ENCODE data around the gene C1orf53. TPM values are rescaled to one million over a fixed set of nuclear protein-coding genes. Genes with fewer than 3 reads are reported as not detected.

Gene C1orf53
- total and polyA plus RNA-seq, 12 donors: 8.9 to 63.8 (median 15.4) TPM

DNA sequence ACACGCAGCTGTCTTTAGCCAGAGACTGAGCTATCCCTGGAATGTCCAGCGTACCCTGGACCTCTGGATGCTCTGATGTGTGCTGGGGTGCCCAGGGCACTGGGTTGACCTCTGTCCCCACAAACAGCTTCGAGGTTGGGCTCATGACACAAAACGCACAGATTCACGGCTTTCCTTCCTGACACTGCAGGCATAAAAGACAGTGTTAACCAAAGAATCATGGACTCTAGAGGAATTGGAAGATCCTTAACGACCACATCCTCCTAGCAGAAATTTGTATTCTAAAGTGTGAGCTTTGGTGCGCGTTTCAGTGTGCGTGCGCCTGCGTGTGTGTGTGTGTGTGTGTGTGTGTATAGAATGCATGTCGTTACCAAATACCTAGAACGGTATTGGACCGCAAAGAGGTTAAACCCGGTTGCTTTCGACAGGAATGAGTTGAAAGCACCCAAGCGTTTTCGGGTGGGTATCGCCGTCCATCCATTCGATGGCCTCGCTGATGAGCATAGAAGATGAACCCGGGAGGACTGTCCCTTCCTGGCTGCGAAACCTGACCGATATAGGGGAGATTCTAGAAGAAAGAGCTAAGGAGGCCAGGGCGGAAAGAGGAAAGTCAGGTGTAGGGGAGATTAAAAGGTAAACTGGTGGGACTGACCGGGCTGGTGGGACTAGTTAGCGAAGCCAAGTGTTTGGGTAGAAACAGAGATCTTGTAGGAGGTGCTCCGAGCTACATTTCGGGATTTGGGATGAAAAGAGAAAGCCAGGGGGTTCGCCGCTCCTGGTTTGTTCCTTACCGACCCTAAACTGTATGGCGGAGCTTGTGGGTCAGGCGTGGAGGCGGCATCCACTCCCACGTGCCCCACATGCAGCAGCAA, 7.9 kb downstream of the C1orf53 start:
- Histone ChIP-seq H3K36me3 (replicated peaks in 1 of 2) (no peaks in the 10 kb centered on the region), H3K27ac (no peak overlapping the region), H3K4me1 (replicated peaks in 1 of 2) (peaks cover 0 to 27% of the 10 kb centered on the region in 2 donors), H3K27me3 (peaks cover 72% of the 10 kb centered on the region), H3K4me3 (no peak overlapping the region), H3K9me3 (replicated peaks in 1 of 3) (no peaks in the 10 kb centered on the region)
- TF ChIP-seq POLR2A (IDR thresholded peaks at IDR 0.05): no peak
- TF ChIP-seq, protein P1, sequence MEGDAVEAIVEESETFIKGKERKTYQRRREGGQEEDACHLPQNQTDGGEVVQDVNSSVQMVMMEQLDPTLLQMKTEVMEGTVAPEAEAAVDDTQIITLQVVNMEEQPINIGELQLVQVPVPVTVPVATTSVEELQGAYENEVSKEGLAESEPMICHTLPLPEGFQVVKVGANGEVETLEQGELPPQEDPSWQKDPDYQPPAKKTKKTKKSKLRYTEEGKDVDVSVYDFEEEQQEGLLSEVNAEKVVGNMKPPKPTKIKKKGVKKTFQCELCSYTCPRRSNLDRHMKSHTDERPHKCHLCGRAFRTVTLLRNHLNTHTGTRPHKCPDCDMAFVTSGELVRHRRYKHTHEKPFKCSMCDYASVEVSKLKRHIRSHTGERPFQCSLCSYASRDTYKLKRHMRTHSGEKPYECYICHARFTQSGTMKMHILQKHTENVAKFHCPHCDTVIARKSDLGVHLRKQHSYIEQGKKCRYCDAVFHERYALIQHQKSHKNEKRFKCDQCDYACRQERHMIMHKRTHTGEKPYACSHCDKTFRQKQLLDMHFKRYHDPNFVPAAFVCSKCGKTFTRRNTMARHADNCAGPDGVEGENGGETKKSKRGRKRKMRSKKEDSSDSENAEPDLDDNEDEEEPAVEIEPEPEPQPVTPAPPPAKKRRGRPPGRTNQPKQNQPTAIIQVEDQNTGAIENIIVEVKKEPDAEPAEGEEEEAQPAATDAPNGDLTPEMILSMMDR (IDR thresholded peaks at IDR 0.05): no peak
- 8 to 13% (median 9%) methylated on average over 37 of the region's 37 CpGs for WGBS, 4 donors
- no peak for DNase-seq
- intact Hi-C loops (cut with DNase I): no loop called here

DNA sequence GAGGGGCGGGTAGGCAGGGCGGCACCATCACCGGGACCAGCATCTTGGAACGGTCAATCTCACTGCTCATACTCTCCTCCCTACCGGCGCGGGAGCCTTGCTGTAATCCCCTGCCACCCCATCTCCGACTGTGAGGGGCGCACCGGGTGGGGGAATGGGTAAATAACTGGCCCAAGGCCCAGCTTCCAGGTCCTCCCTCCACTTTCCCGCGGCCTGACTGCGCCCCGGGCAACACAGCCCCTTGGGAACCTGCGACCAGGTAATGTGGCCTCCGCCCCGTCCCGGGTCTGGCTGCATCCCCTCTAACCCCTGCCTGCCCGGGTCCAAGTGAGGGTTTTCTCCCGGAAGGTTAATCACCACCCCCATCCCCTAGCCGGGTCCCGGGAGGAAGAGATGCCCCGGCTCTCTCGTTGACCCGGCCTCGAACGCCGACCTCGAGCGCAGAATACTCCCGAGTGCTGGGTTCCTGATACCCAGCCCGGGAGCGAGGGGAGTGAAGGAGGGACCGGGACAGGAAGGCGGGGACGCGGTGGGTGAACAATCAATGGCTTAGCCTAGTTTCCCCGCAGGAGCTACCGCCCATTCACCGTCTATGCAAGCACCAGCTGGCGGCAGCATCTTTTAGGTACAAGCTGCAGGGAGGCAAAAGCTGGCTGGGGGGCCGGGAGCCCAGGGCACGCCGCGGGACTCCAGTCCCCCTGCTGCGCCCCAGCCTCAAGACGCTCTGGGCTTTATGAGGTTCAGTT, 8.9 kb downstream of the C1orf53 start:
- peaks cover 81% of the 10 kb centered on the region for H3K27me3 ChIP-seq
- intact Hi-C loops (cut with DNase I): no loop called here
- peaks cover 6 to 36% of the 10 kb centered on the region in 2 donors for H3K4me1 ChIP-seq (replicated peaks in 1 of 2)
- no peak for DNase-seq
- H3K4me3 ChIP-seq: peak overlapping the region in 1 of 4 donors; percentile 17
- TF ChIP-seq POLR2A (IDR thresholded peaks at IDR 0.05): no peak
- TF ChIP-seq, protein P1 (IDR thresholded peaks at IDR 0.05): no peak
- WGBS, 4 donors: 0 to 3% (median 2%) methylated on average over 5 to 47 of the region's 47 CpGs
- H3K9me3 ChIP-seq (replicated peaks in 1 of 3): no peaks in the 10 kb centered on the region
- H3K27ac ChIP-seq: no peak overlapping the region
- no peaks in the 10 kb centered on the region for H3K36me3 ChIP-seq (replicated peaks in 1 of 2)

DNA sequence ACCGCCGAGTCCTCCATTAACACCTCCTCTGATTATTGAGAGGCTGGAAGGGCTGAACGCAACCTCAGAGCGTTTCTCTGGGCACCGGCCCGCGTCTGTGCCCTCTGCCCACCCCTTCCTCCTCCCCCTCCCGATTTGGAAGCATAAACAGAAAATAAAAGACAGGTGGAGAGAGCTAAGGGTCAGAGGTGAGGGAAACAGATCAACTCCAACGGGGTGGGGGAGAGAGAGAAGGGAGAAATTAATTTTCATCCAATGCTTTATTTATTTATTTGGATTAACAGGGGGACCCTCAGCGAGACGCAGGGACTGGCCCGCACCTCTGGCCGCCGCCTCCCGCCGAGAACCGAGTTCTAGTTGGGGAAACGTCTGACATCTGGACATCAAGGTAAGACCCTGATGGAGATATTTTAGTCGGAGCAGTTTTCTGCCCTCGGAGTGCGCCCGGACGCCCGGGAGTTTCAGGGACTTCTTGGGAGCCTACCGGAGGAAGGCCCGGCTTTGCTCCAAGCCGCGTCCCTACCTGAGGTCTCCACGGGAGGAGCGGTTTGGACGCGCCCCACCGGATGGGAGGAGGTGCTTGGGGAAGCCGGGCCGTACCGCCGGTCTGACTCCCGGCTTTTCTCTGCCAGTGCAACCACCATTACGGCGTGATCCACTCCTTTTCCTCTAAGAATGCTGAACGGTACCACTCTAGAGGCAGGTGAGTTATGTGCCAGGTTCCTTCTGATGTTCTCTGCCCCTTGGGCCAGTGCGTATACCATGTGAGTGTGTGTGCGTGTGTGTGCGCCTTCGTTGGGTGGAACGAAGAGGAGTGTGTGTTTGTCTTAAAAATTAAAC, 9.6 kb downstream of the C1orf53 start:
- intact Hi-C loops (cut with DNase I): no loop called here
- peaks cover 88% of the 10 kb centered on the region for H3K27me3 ChIP-seq
- TF ChIP-seq POLR2A (IDR thresholded peaks at IDR 0.05): no peak
- TF ChIP-seq, protein P1 (IDR thresholded peaks at IDR 0.05): no peak
- WGBS, 4 donors: 3 to 4% (median 3%) methylated on average over 28 to 46 of the region's 46 CpGs
- H3K4me3 ChIP-seq: peak overlapping the region in 1 of 4 donors; percentile 17
- DNase-seq: no peak
- no peaks in the 10 kb centered on the region for H3K9me3 ChIP-seq (replicated peaks in 1 of 3)
- no peak overlapping the region for H3K27ac ChIP-seq
- no peaks in the 10 kb centered on the region for H3K36me3 ChIP-seq (replicated peaks in 1 of 2)
- peaks cover 9 to 41% of the 10 kb centered on the region in 2 donors for H3K4me1 ChIP-seq (replicated peaks in 1 of 2)

Measured in adrenal gland (tissue), 12 donors.